SK-N-SH treated with all-trans-retinoic acid at 6 μM for 48 hours (cell line): ENCODE measurements around the gene CFAP90.

ENCODE experiments used
- ATAC-seq: fragments of 200-7000 bp; cut with Tn5 transposase; 3 replicates; pipeline ENCODE4 v1.9.1; 2020; ENCODE audit warnings: mild to moderate bottlenecking, moderate library complexity
- ARNTL ChIP-seq: fragments of 450-650 bp; formaldehyde crosslinking; IDR thresholded peaks from 2 replicates; pipeline ENCODE4 v1.5.0; 2020; ENCODE audit warnings: low read depth, mild to moderate bottlenecking, moderate library complexity, borderline replicate concordance
- BACH2 ChIP-seq: fragments of 250-450 bp; sonication (Bioruptor Pico); IDR thresholded peaks from 2 replicates; pipeline ENCODE4 v1.9.0; 2021; ENCODE audit warnings: mild to moderate bottlenecking, borderline replicate concordance
- CSDC2 ChIP-seq: fragments of 250-450 bp; sonication (Bioruptor Pico); IDR thresholded peaks from 2 replicates; pipeline ENCODE4 v1.5.0; 2020; ENCODE audit warnings: mild to moderate bottlenecking, moderate library complexity
- ISL1 ChIP-seq: fragments of 250-450 bp; sonication (Bioruptor Pico); IDR thresholded peaks from 2 replicates; pipeline ENCODE4 v2.1.2; 2022; ENCODE audit warnings: mild to moderate bottlenecking, moderate library complexity
- OSR1 ChIP-seq: fragments of 250-450 bp; sonication (Bioruptor Pico); IDR thresholded peaks from 2 replicates; pipeline ENCODE4 v1.8.0; 2022; ENCODE audit warnings: moderate library complexity, mild to moderate bottlenecking, inconsistent platforms
- POU6F1 ChIP-seq: fragments of 250-450 bp; sonication (Bioruptor Pico); IDR thresholded peaks from 2 replicates; pipeline ENCODE4 v1.8.0; 2021; ENCODE audit warnings: low read depth, mild to moderate bottlenecking, moderate library complexity, borderline replicate concordance
- PPARA ChIP-seq: fragments of 250-450 bp; sonication (Bioruptor Pico); IDR thresholded peaks from 2 replicates; pipeline ENCODE4 v1.5.0; 2020; ENCODE audit warnings: mild to moderate bottlenecking, borderline replicate concordance
- RARB ChIP-seq: fragments of 250-450 bp; sonication (Bioruptor Pico); IDR thresholded peaks from 2 replicates; pipeline ENCODE4 v1.8.0; 2021; ENCODE audit warnings: mild to moderate bottlenecking, moderate library complexity
- TCF4 ChIP-seq: fragments of 250-450 bp; sonication (Bioruptor Pico); IDR thresholded peaks from 2 replicates; pipeline ENCODE4 v1.8.0; 2021; ENCODE audit warnings: mild to moderate bottlenecking, moderate library complexity, borderline replicate concordance
- TOX ChIP-seq: fragments of 250-450 bp; sonication (Bioruptor Pico); IDR thresholded peaks from 2 replicates; pipeline ENCODE4 v1.8.0; 2021; ENCODE audit warnings: mild to moderate bottlenecking, moderate library complexity, borderline replicate concordance
- TSHZ2 ChIP-seq: fragments of 250-450 bp; sonication (Bioruptor Pico); IDR thresholded peaks from 2 replicates; pipeline ENCODE4 v1.5.0; 2020; ENCODE audit warnings: mild to moderate bottlenecking, moderate library complexity
- ZC3H10 ChIP-seq: fragments of 250-450 bp; sonication (Bioruptor Pico); IDR thresholded peaks from 2 replicates; pipeline ENCODE4 v1.5.1; 2021; ENCODE audit warnings: mild to moderate bottlenecking, moderate library complexity
- ZFP30 ChIP-seq: fragments of 450-650 bp; formaldehyde crosslinking; IDR thresholded peaks from 2 replicates; pipeline ENCODE4 v1.5.0; 2022; ENCODE audit warnings: mild to moderate bottlenecking, moderate library complexity
- ZNF565 ChIP-seq: fragments of 450-650 bp; formaldehyde crosslinking; conservative IDR thresholded peaks from 2 replicates; pipeline ENCODE4 v1.5.0; 2020; ENCODE audit warnings: low read depth, mild to moderate bottlenecking, moderate library complexity
- ZNF70 ChIP-seq: fragments of 450-650 bp; formaldehyde crosslinking; IDR thresholded peaks from 2 replicates; pipeline ENCODE4 v1.5.0; 2020; ENCODE audit warnings: mild to moderate bottlenecking, moderate library complexity
- ZNF8 ChIP-seq: fragments of 450-650 bp; formaldehyde crosslinking; IDR thresholded peaks from 2 replicates; pipeline ENCODE4 v1.5.0; 2020; ENCODE audit warnings: mild to moderate bottlenecking, moderate library complexity
- TF ChIP-seq, protein P1 (sequence below): fragments of 250-450 bp; sonication (Bioruptor Pico); IDR thresholded peaks from 2 replicates; pipeline ENCODE4 v1.5.1; 2021; ENCODE audit warnings: mild to moderate bottlenecking, moderate library complexity
- TF ChIP-seq, protein P2 (sequence below): fragments of 250-450 bp; sonication (Bioruptor Pico); IDR thresholded peaks from 2 replicates; pipeline ENCODE4 v1.5.1; 2020; ENCODE audit warnings: low read depth, mild to moderate bottlenecking, moderate library complexity

CFAP90 gene

DNA sequence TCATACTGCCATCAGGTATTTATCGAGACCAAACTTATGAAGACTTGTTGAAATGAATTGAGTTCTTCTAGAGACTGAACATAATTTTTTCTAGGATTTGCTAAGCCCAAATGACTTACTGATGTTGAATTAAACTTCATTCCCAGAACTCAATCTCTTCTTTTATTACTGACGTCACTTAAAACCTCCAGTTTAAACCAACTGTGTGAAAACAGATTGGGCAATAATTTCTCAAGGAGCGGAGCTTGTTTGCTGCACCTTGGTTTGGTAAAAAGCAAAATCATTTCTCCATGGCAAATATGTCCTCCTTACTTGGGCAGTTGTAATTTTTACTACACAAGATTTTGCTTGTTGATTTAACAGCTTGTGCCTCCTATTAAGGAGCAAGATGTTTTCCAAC, 37.4 kb downstream of the CFAP90 start:
- no peak for TF ChIP-seq TOX (CRISPR knock-in tag)
- TF ChIP-seq, protein P1, sequence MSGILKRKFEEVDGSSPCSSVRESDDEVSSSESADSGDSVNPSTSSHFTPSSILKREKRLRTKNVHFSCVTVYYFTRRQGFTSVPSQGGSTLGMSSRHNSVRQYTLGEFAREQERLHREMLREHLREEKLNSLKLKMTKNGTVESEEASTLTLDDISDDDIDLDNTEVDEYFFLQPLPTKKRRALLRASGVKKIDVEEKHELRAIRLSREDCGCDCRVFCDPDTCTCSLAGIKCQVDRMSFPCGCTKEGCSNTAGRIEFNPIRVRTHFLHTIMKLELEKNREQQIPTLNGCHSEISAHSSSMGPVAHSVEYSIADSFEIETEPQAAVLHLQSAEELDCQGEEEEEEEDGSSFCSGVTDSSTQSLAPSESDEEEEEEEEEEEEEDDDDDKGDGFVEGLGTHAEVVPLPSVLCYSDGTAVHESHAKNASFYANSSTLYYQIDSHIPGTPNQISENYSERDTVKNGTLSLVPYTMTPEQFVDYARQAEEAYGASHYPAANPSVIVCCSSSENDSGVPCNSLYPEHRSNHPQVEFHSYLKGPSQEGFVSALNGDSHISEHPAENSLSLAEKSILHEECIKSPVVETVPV (CRISPR knock-in tag), result no peak

DNA sequence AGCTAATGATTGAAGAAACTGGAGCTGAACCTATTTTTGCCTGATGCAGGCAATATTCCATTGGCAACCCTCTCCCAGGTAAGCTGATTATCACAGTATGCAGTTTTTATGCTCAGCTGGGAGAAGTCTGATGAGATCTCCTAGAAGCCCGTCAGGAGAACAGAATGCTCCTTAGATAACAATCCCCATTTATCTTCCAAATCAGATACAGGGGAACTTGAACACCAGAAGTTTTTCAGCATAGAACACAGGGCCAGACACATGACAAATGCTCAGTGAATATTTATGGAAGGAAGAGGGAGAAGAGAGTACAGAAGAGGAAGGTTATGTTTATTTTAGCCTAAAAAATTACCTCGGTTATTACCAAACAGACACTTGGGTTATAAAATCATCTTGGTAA, 37.9 kb downstream of the CFAP90 start:
- TF ChIP-seq, protein P2, sequence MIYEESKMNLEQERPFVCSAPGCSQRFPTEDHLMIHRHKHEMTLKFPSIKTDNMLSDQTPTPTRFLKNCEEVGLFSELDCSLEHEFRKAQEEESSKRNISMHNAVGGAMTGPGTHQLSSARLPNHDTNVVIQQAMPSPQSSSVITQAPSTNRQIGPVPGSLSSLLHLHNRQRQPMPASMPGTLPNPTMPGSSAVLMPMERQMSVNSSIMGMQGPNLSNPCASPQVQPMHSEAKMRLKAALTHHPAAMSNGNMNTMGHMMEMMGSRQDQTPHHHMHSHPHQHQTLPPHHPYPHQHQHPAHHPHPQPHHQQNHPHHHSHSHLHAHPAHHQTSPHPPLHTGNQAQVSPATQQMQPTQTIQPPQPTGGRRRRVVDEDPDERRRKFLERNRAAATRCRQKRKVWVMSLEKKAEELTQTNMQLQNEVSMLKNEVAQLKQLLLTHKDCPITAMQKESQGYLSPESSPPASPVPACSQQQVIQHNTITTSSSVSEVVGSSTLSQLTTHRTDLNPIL (CRISPR knock-in tag), result no peak
- TF ChIP-seq BACH2 (CRISPR knock-in tag), result no peak
- no peak for TF ChIP-seq CSDC2
- no peak for TF ChIP-seq ZNF70 (CRISPR knock-in tag)
- TF ChIP-seq ZNF565, result no peak
- no peak for TF ChIP-seq ISL1 (CRISPR knock-in tag)
- TF ChIP-seq ARNTL (CRISPR knock-in tag), result no peak
- no peak for TF ChIP-seq POU6F1 (CRISPR knock-in tag)
- no peak for TF ChIP-seq OSR1 (CRISPR knock-in tag)
- TF ChIP-seq ZFP30 (CRISPR knock-in tag), result no peak
- TF ChIP-seq TOX (CRISPR knock-in tag), result no peak
- no peak for TF ChIP-seq PPARA (CRISPR knock-in tag)
- no peak for TF ChIP-seq ZNF8 (CRISPR knock-in tag)
- no peak for TF ChIP-seq TSHZ2 (CRISPR knock-in tag)
- no peak for TF ChIP-seq ZC3H10 (CRISPR knock-in tag)
- TF ChIP-seq, protein P1 (CRISPR knock-in tag), result no peak
- no peak for ATAC-seq

More for the DNA sequence above, 37.4 kb downstream of the CFAP90 start:
- ATAC-seq, result no peak

- TF ChIP-seq TCF4 (CRISPR knock-in tag), result no peak
- ATAC-seq, result no peak
These were observed 39.2 kb downstream of the CFAP90 start for GRCh38 chr5:7811715-7812114.

- no peak for TF ChIP-seq CSDC2
- no peak for TF ChIP-seq PPARA (CRISPR knock-in tag)
- TF ChIP-seq, all 23 proteins: peak for 0
- ATAC-seq, result no peak
These were observed 41.9 kb downstream of the CFAP90 start for GRCh38 chr5:7808998-7809397.

DNA sequence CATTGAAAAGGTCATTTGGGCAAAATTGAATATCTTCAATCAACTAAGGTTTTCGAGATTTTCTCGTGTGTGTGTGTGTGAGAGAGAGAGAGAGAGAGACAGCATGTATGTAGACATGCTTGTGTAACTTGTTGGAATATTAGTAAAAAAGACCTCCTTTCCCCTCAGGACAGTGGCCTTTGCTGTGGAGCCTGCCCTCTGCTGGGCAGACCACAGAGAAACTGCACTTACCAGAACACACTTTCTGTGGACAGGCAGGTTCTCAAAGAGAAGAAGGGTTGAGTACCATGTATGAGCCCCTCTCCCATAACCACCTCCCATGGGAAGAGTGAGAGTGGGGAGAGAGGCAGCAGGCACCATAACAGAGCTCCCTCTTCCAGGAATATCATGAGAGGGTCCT, 45.6 kb downstream of the CFAP90 start:
- TF ChIP-seq RARB (CRISPR knock-in tag) (no peak), ZNF70 (CRISPR knock-in tag) (no peak)
- ATAC-seq, result peak; percentile 43; the same call in 2 of the 3 replicates
